HG02973 (cell line): ENCODE measurements around the gene ABCA8.

Experiments used
- ATAC-seq: cut with Tn5 transposase; IDR thresholded peaks from one replicate; pipeline ENCODE4 v1.9.1; 2021; ENCODE audit warnings: moderate library complexity; ENCODE audit not compliant: unreplicated experiment

The ABCA8 gene

GRCh38 chr17:68870976-68871375 lies 84.2 kb downstream of the ABCA8 start:
- ATAC-seq: no peak

GRCh38 chr17:68870161-68870826 lies 84.9 kb downstream of the ABCA8 start:
- ATAC-seq: no peak

GRCh38 chr17:68868708-68869107 lies 86.5 kb downstream of the ABCA8 start:
- ATAC-seq: no peak

- no peak for ATAC-seq
Observed at GRCh38 chr17:68867759-68868516, 87.3 kb downstream of the ABCA8 start.

- no peak for ATAC-seq
Observed at GRCh38 chr17:68865584-68865983, 89.6 kb downstream of the ABCA8 start.

- ATAC-seq: no peak
Observed at GRCh38 chr17:68863091-68863652, 92.0 kb downstream of the ABCA8 start.

- ATAC-seq: no peak
Observed at GRCh38 chr17:68861602-68862001, 93.6 kb downstream of the ABCA8 start.

GRCh38 chr17:68860941-68861340 lies 94.3 kb downstream of the ABCA8 start:
- no peak for ATAC-seq

GRCh38 chr17:68854452-68854851 lies 100.7 kb downstream of the ABCA8 start:
- ATAC-seq: no peak

GRCh38 chr17:68853439-68853838 lies 101.8 kb downstream of the ABCA8 start:
- ATAC-seq: no peak

- no peak for ATAC-seq
Observed at GRCh38 chr17:68853036-68853435, 102.2 kb downstream of the ABCA8 start.

GRCh38 chr17:68851890-68852289 lies 103.3 kb downstream of the ABCA8 start:
- ATAC-seq: no peak

- ATAC-seq: no peak
Observed at GRCh38 chr17:68850749-68851510, 104.3 kb downstream of the ABCA8 start.

GRCh38 chr17:68849673-68850610 lies 105.2 kb downstream of the ABCA8 start:
- ATAC-seq: no peak

GRCh38 chr17:68847711-68848110 lies 107.5 kb downstream of the ABCA8 start:
- no peak for ATAC-seq

- ATAC-seq: no peak
Observed at GRCh38 chr17:68843522-68843921, 111.7 kb downstream of the ABCA8 start.

- ATAC-seq: no peak
Observed at GRCh38 chr17:68840073-68840472, 115.1 kb downstream of the ABCA8 start.

GRCh38 chr17:68835071-68835470 lies 120.1 kb downstream of the ABCA8 start:
- no peak for ATAC-seq

GRCh38 chr17:68834328-68834836 lies 120.8 kb downstream of the ABCA8 start:
- no peak for ATAC-seq

- ATAC-seq: no peak
Observed at GRCh38 chr17:68832109-68832802, 122.9 kb downstream of the ABCA8 start.
